HFF-Myc (cell line): ENCODE measurements around the gene CCNJ.

Source experiments
- DNase-seq: peaks from one replicate; pipeline ENCODE4 v3.0.0-alpha.2; 2011; ENCODE audit warnings: low read depth; ENCODE audit errors: extremely low read depth
- H3K4me3 ChIP-seq: replicated peaks from 2 replicates; pipeline ENCODE4 v1.5.1; 2011; ENCODE audit warnings: low read depth, mild to moderate bottlenecking, control low read depth, low read length
- TF ChIP-seq, protein P1 (sequence below): IDR thresholded peaks from 2 replicates; pipeline ENCODE4 v1.5.1; 2012; ENCODE audit warnings: mild to moderate bottlenecking, low read depth, low read length, control low read depth; ENCODE audit errors: missing control alignments

CCNJ gene

DNA sequence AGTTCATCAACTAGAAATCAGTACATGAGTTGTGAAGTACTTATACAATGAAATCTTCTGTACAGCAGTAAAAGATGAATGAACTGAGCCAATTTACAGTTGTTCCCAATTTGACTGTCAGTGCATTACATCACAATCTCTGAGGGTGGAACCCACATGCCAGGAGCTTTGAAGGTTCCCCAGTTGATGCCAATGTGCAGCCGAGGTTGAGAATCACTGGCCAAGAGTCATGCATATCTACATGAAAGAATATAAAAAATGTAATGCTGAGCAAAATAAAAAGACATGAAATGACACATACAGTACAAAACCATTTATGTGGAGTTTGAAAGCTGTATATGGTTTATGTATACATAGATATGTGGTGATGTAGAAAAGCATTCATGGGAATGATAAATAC lies 22.1 kb upstream of the CCNJ start:
- TF ChIP-seq, protein P1, sequence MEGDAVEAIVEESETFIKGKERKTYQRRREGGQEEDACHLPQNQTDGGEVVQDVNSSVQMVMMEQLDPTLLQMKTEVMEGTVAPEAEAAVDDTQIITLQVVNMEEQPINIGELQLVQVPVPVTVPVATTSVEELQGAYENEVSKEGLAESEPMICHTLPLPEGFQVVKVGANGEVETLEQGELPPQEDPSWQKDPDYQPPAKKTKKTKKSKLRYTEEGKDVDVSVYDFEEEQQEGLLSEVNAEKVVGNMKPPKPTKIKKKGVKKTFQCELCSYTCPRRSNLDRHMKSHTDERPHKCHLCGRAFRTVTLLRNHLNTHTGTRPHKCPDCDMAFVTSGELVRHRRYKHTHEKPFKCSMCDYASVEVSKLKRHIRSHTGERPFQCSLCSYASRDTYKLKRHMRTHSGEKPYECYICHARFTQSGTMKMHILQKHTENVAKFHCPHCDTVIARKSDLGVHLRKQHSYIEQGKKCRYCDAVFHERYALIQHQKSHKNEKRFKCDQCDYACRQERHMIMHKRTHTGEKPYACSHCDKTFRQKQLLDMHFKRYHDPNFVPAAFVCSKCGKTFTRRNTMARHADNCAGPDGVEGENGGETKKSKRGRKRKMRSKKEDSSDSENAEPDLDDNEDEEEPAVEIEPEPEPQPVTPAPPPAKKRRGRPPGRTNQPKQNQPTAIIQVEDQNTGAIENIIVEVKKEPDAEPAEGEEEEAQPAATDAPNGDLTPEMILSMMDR, result no peak
- no peak overlapping the region for H3K4me3 ChIP-seq
- no peak for DNase-seq

DNA sequence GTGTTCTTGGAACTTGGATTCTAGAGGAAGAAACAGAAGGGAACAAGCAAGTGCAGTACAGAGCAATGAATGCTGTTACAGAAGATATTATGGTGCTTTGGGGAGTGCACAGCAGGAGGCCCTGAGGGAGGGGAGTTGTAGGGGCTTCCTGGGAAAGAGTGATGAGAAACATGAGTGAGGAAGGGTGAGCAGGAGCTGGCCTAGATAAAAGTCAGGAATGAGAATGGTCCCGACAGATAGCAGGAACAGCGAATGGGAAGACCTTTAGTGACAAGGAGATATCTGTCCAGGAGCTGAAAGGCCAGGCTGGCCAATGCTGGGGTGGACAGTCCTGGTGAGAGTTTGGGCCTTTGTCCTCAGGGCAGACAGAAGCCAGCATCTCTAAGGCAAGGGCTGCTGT lies 20.6 kb upstream of the CCNJ start:
- no peak for DNase-seq
- TF ChIP-seq, protein P1, result no peak
- no peak overlapping the region for H3K4me3 ChIP-seq

DNA sequence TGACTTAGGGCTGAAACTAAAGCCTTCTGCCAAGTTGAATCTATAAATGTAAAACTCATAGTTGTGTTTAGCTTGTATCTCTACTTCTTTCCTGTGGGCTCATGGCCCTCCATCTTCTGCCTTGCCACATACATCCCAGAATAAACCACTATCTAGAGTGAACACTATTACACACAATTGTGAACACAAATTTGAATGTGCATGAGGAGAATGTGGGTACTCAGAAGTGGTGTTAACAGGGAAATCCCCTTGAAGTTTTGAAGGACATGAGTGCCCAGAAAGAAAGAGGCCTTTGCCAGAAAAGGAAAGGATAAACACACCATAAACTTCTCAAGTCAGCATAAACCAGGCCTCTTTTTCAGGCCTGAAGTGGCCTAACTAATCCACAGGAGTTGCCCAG lies 20.2 kb upstream of the CCNJ start:
- no peak for DNase-seq
- H3K4me3 ChIP-seq, result no peak overlapping the region
- TF ChIP-seq, protein P1, result no peak

DNA sequence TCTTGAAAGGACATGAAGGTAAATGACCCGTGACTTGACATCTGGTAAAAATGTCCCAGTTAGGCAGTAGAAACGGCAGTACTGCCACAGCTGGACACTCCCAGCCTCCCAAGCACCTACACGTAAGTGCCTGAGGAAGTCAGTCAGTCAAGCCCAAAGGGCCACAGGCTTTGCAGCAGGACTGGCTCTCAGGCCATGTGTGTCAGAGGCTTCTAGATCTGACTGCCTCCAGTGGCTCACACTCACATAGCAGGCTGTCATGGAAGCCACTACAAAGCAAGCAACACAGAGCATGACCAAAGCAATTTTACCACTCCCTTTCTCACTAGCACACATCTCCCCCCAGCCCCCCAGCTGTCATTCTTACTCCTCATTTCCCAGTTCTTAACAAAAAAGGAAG lies 17.8 kb upstream of the CCNJ start:
- H3K4me3 ChIP-seq, result no peak overlapping the region
- no peak for DNase-seq
- TF ChIP-seq, protein P1, result peak; percentile 12

DNA sequence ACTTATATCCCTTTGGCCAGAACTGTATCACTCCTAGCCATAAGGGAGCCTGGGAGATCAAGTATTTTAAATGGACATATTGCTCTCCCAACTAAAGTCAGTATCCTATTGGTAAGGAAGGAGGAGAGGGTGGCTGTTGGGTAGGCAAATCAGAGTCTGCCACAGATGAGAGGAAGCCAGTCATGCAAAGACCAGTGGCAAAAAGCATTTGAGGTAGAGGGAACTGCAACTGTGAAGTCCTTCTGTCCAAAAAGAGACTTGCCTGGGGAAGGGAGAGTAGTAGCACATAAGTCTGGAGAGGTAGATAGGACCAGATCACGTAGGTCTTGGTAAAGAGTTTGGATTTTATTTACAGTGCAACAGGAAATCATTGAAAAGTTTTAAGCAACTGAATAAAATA lies 8.8 kb upstream of the CCNJ start:
- no peak overlapping the region for H3K4me3 ChIP-seq
- TF ChIP-seq, protein P1, result no peak
- no peak for DNase-seq

- DNase-seq, result no peak
- H3K4me3 ChIP-seq, result no peak overlapping the region
- TF ChIP-seq, protein P1, result no peak
Measured at GRCh38 chr10:96038476-96039387, 4.7 kb upstream of the CCNJ start.
